SK-N-SH treated with all-trans-retinoic acid at 6 μM for 48 hours (cell line): Measurements from ENCODE around the gene DENND6A.

Experiments used
- CSDC2 ChIP-seq: fragments of 250-450 bp; sonication (Bioruptor Pico); IDR thresholded peaks from 2 replicates; pipeline ENCODE4 v1.5.0; 2020; ENCODE audit warnings: mild to moderate bottlenecking, moderate library complexity
- RARB ChIP-seq: fragments of 250-450 bp; sonication (Bioruptor Pico); IDR thresholded peaks from 2 replicates; pipeline ENCODE4 v1.8.0; 2021; ENCODE audit warnings: mild to moderate bottlenecking, moderate library complexity
- TCF4 ChIP-seq: fragments of 250-450 bp; sonication (Bioruptor Pico); IDR thresholded peaks from 2 replicates; pipeline ENCODE4 v1.8.0; 2021; ENCODE audit warnings: mild to moderate bottlenecking, moderate library complexity, borderline replicate concordance
- ZFP3 ChIP-seq: fragments of 250-450 bp; sonication (Bioruptor Pico); IDR thresholded peaks from 2 replicates; pipeline ENCODE4 v1.5.0; 2020; ENCODE audit warnings: mild to moderate bottlenecking, moderate library complexity

DNA sequence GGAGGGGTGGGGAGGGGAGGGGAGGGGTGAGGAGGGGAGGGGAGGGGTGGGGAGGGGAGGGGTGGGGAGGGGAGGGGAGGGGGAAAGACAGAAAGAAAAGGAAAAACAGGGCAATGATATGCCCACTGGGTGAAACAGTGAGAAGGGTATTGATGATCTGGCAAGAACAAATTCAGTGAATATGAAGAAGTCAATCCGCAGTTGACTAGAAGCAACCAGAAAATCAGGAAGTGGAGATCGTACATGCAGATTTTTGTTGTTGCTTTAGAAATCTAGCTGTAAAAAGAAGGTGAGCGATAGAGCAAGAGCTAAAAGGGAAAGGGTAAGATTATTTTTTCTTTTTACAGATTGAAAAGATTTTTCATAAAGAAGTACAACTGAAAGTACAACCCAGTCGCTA is 48.1 kb downstream of the DENND6A start:
- no peak for TF ChIP-seq TCF4 (CRISPR knock-in tag)
- no peak for TF ChIP-seq CSDC2 (CRISPR knock-in tag)
- no peak for TF ChIP-seq RARB (CRISPR knock-in tag)
- no peak for TF ChIP-seq ZFP3 (CRISPR knock-in tag)
